Amygdala (tissue), 56 donors: Measurements from ENCODE around the gene HOMER3.

ENCODE experiments used
- DNase-seq, 56 donors: peaks; one replicate each; lab custom pipeline; 2025; lab: John Stamatoyannopoulos, UW

The HOMER3 gene

GRCh38 chr19:18940769-18941627 lies at the start of gene HOMER3:
Gene HOMER3, minus strand, starts transcription at chr19:18941217. Its CDS starts 2,235 bp downstream, at chr19:18938982.
- peak in 50 of 56 donors; percentile 10 to 85 (median 58) for DNase-seq

- DNase-seq, result no peak
Measured at GRCh38 chr19:18990128-18990708, 49.2 kb upstream of the HOMER3 start.

- no peak for DNase-seq
Measured at GRCh38 chr19:18989316-18989715, 48.3 kb upstream of the HOMER3 start.

GRCh38 chr19:18987456-18987855 lies 46.4 kb upstream of the HOMER3 start:
- DNase-seq, result no peak

GRCh38 chr19:18985257-18985656 lies 44.2 kb upstream of the HOMER3 start:
- peak in 26 of 56 donors; percentile 5 to 70 (median 24) for DNase-seq

GRCh38 chr19:18984251-18984650 lies 43.2 kb upstream of the HOMER3 start:
- DNase-seq, result no peak

GRCh38 chr19:18982669-18983068 lies 41.7 kb upstream of the HOMER3 start:
- no peak for DNase-seq

- DNase-seq, result no peak
Measured at GRCh38 chr19:18980432-18981020, 39.5 kb upstream of the HOMER3 start.

- no peak for DNase-seq
Measured at GRCh38 chr19:18978616-18979015, 37.6 kb upstream of the HOMER3 start.

GRCh38 chr19:18975869-18976268 lies 34.9 kb upstream of the HOMER3 start:
- no peak for DNase-seq

GRCh38 chr19:18975011-18975410 lies 34.0 kb upstream of the HOMER3 start:
- DNase-seq, result no peak

- no peak for DNase-seq
Measured at GRCh38 chr19:18972851-18973250, 31.8 kb upstream of the HOMER3 start.

GRCh38 chr19:18972301-18972811 lies 31.3 kb upstream of the HOMER3 start:
- DNase-seq, result no peak

GRCh38 chr19:18969931-18970659 lies 29.1 kb upstream of the HOMER3 start:
- no peak for DNase-seq

- peak in 5 of 56 donors; percentile 4 to 45 (median 7) for DNase-seq
Measured at GRCh38 chr19:18967358-18968146, 26.5 kb upstream of the HOMER3 start.

- DNase-seq, result no peak
Measured at GRCh38 chr19:18966307-18966706, 25.3 kb upstream of the HOMER3 start.

GRCh38 chr19:18964121-18964520 lies 23.1 kb upstream of the HOMER3 start:
- DNase-seq, result no peak

GRCh38 chr19:18961767-18962620 lies 21.0 kb upstream of the HOMER3 start:
- DNase-seq, result peak in 1 of 56 donors; percentile 13

- no peak for DNase-seq
Measured at GRCh38 chr19:18960370-18960769, 19.4 kb upstream of the HOMER3 start.
